Measurements from ENCODE around the gene GBGT1.
"Not testable (repeated sequence)": the region's sequence is repeated elsewhere in the genome, so short reads cannot be mapped to it uniquely, and the experiment has no call there.

The GBGT1 gene

GRCh38 chr9:133195029-133195428 is 31.3 kb upstream of the GBGT1 start:
- no peak for DNase-seq (ENCODE audit: low read depth in 2 of 2)

GRCh38 chr9:133194597-133194996 is 30.9 kb upstream of the GBGT1 start:
- no peak for DNase-seq (ENCODE audit: low read depth in 2 of 2)

- no peak for DNase-seq (ENCODE audit: low read depth in 2 of 2)
These were observed 28.3 kb upstream of the GBGT1 start for GRCh38 chr9:133191989-133192388.

GRCh38 chr9:133189826-133190225 is 26.1 kb upstream of the GBGT1 start:
- DNase-seq (ENCODE audit: low read depth in 2 of 2) = no peak

- no peak for DNase-seq (ENCODE audit: low read depth in 2 of 2)
These were observed 25.1 kb upstream of the GBGT1 start for GRCh38 chr9:133188843-133189180.

GRCh38 chr9:133188006-133188842 is 24.5 kb upstream of the GBGT1 start:
- DNase-seq (ENCODE audit: low read depth in 2 of 2) = no peak

GRCh38 chr9:133187561-133188005 is 23.9 kb upstream of the GBGT1 start:
- no peak for DNase-seq (ENCODE audit: low read depth in 2 of 2)

- DNase-seq (ENCODE audit: low read depth in 2 of 2) = no peak
These were observed 23.0 kb upstream of the GBGT1 start for GRCh38 chr9:133186736-133187135.

- no peak for DNase-seq (ENCODE audit: low read depth in 2 of 2)
These were observed 21.3 kb upstream of the GBGT1 start for GRCh38 chr9:133184971-133185370.

GRCh38 chr9:133182151-133182550 is 18.4 kb upstream of the GBGT1 start:
- no peak for DNase-seq (ENCODE audit: low read depth in 2 of 2)

- no peak for DNase-seq (ENCODE audit: low read depth in 2 of 2)
These were observed 17.8 kb upstream of the GBGT1 start for GRCh38 chr9:133181561-133181960.

- no peak for DNase-seq (ENCODE audit: low read depth in 2 of 2)
These were observed 17.2 kb upstream of the GBGT1 start for GRCh38 chr9:133180953-133181352.

- DNase-seq (ENCODE audit: low read depth in 2 of 2) = no peak
These were observed 9.3 kb upstream of the GBGT1 start for GRCh38 chr9:133173056-133173455.

- no peak for DNase-seq (ENCODE audit: low read depth in 2 of 2)
These were observed 7.6 kb upstream of the GBGT1 start for GRCh38 chr9:133171161-133171961.

- no peak for DNase-seq (ENCODE audit: low read depth in 2 of 2)
These were observed 7.0 kb upstream of the GBGT1 start for GRCh38 chr9:133170716-133171115.

- not testable (repeated sequence) for DNase-seq (ENCODE audit: low read depth in 2 of 2)
These were observed 6.0 kb upstream of the GBGT1 start for GRCh38 chr9:133169687-133170086.

GRCh38 chr9:133169102-133169501 is 5.4 kb upstream of the GBGT1 start:
- no peak for DNase-seq (ENCODE audit: low read depth in 2 of 2)

- no peak for DNase-seq (ENCODE audit: low read depth in 2 of 2)
These were observed 4.7 kb upstream of the GBGT1 start for GRCh38 chr9:133168432-133168831.

GRCh38 chr9:133167769-133168168 is 4.1 kb upstream of the GBGT1 start:
- DNase-seq (ENCODE audit: low read depth in 2 of 2) = no peak

GRCh38 chr9:133167096-133167730 is 3.5 kb upstream of the GBGT1 start:
- DNase-seq (ENCODE audit: low read depth in 2 of 2) = no peak

GRCh38 chr9:133166392-133166791 is 2.7 kb upstream of the GBGT1 start:
- DNase-seq (ENCODE audit: low read depth in 2 of 2) = no peak

- no peak for DNase-seq (ENCODE audit: low read depth in 2 of 2)
These were observed 1.7 kb upstream of the GBGT1 start for GRCh38 chr9:133165452-133165730.

GRCh38 chr9:133164191-133164590 is 477 bp upstream of the GBGT1 start:
- no peak for DNase-seq (ENCODE audit: low read depth in 2 of 2)
